IMR-90 (cell line): ENCODE measurements around the gene CYB5RL. TPM values are rescaled to one million over a fixed set of nuclear protein-coding genes. Genes with fewer than 3 reads are reported as not detected.

ENCODE experiments used
- ATAC-seq: fragments of 200-7000 bp; cut with Tn5 transposase; 2 replicates; pipeline ENCODE4 v1.9.1; 2020; ENCODE audit warnings: low read depth, mild to moderate bottlenecking, moderate library complexity
- BruUV-seq: library from RNA; stranded (reverse); fragments of 400-500 nt; replicated peaks from 2 replicates; lab custom pipeline; 2021; lab: Mats Ljungman, UMichigan
- CTCF ChIA-PET: fragments of 300-600 bp; formaldehyde crosslinking; extraction: SDS; loops from one replicate; lab custom pipeline; 2021; ENCODE audit warnings: antibody characterized with exemption; lab: Yijun Ruan, JAX
- POLR2A ChIA-PET: fragments of 300-600 bp; sonication (Branson Sonifier 250); formaldehyde crosslinking; loops from one replicate; lab custom pipeline; 2022; ENCODE audit warnings: antibody characterized with exemption; ENCODE audit not compliant: unreplicated experiment; lab: Charles Lee
- DNase-seq: peaks from one replicate; pipeline ENCODE4 v3.0.0; 2013
- H2AFZ ChIP-seq: replicated peaks from 2 replicates; pipeline ENCODE3; 2013; ENCODE audit warnings: low read length, mild to moderate bottlenecking; ENCODE audit not compliant: poor library complexity
- H2AK5ac ChIP-seq: 2 replicates; pipeline ENCODE4 v1.6.1; 2013; ENCODE audit warnings: low read depth, low read length, inconsistent platforms
- H2AK9ac ChIP-seq: replicated peaks from 2 replicates; pipeline ENCODE3; 2013; ENCODE audit warnings: mild to moderate bottlenecking, low read depth, low read length, moderate library complexity; ENCODE audit not compliant: poor library complexity
- H2BK120ac ChIP-seq: 2 replicates; pipeline ENCODE4 v1.6.1; 2013; ENCODE audit warnings: low read depth, low read length, inconsistent platforms
- H2BK15ac ChIP-seq: 3 replicates; pipeline ENCODE4 v1.6.1; 2013; ENCODE audit warnings: low read depth, low read length, inconsistent platforms
- H2BK20ac ChIP-seq: 2 replicates; pipeline ENCODE4 v1.6.1; 2013; ENCODE audit warnings: low read depth, mild to moderate bottlenecking, inconsistent platforms, low read length, moderate library complexity
- H2BK5ac ChIP-seq: 2 replicates; pipeline ENCODE4 v1.6.1; 2013; ENCODE audit warnings: mild to moderate bottlenecking, low read depth, low read length, inconsistent platforms; ENCODE audit not compliant: poor library complexity, severe bottlenecking
- H3K14ac ChIP-seq: replicated peaks from 2 replicates; pipeline ENCODE4 v1.6.1; 2013; ENCODE audit warnings: low read depth, low read length, inconsistent platforms
- H3K18ac ChIP-seq: 2 replicates; pipeline ENCODE4 v1.6.1; 2013; ENCODE audit warnings: low read depth, low read length, control low read depth
- H3K23ac ChIP-seq: 2 replicates; pipeline ENCODE4 v1.6.1; 2013; ENCODE audit warnings: low read depth, low read length, inconsistent platforms
- H3K27ac ChIP-seq: 2 replicates; pipeline ENCODE4 v1.5.1; 2013; ENCODE audit warnings: mild to moderate bottlenecking, control low read depth, low read length; ENCODE audit not compliant: insufficient read depth
- H3K27me3 ChIP-seq: 2 replicates; pipeline ENCODE4 v1.6.1; 2013; ENCODE audit warnings: low read length; ENCODE audit not compliant: control insufficient read depth, insufficient read depth
- H3K36me3 ChIP-seq: 2 replicates; pipeline ENCODE4 v1.6.1; 2013; ENCODE audit warnings: low read length, mixed read lengths; ENCODE audit not compliant: control insufficient read depth, insufficient read depth
- H3K4ac ChIP-seq: 2 replicates; pipeline ENCODE4 v1.6.1; 2013; ENCODE audit warnings: low read depth, low read length, inconsistent platforms
- H3K4me1 ChIP-seq: 2 replicates; pipeline ENCODE4 v1.6.1; 2013; ENCODE audit warnings: low read length, mixed read lengths; ENCODE audit not compliant: control insufficient read depth, insufficient read depth
- H3K4me2 ChIP-seq: 2 replicates; pipeline ENCODE4 v1.6.1; 2013; ENCODE audit warnings: low read depth, mild to moderate bottlenecking, control low read depth, low read length, moderate library complexity
- H3K4me3 ChIP-seq: 2 replicates; pipeline ENCODE4 v1.5.1; 2013; ENCODE audit warnings: low read depth, mild to moderate bottlenecking, control low read depth, low read length, moderate library complexity; ENCODE audit not compliant: insufficient read depth
- H3K56ac ChIP-seq: 2 replicates; pipeline ENCODE4 v1.6.1; 2013; ENCODE audit warnings: low read length, inconsistent platforms; ENCODE audit not compliant: insufficient read depth; ENCODE audit errors: extremely low read depth
- H3K79me1 ChIP-seq, 2 experiments: 2 replicates each; pipeline ENCODE4 v1.6.1; 2013; ENCODE audit warnings: low read length in 2 of 2, inconsistent platforms in 1 of 2, low read depth in 1 of 2
- H3K9ac ChIP-seq: 2 replicates; pipeline ENCODE4 v1.6.1; 2013; ENCODE audit warnings: low read depth, low read length, control low read depth
- H3K9me1 ChIP-seq: 2 replicates; pipeline ENCODE4 v1.6.1; 2013; ENCODE audit warnings: low read length, inconsistent platforms; ENCODE audit not compliant: insufficient read depth
- H3K9me3 ChIP-seq: 2 replicates; pipeline ENCODE4 v1.6.1; 2013; ENCODE audit warnings: low read length; ENCODE audit not compliant: control insufficient read depth, insufficient read depth
- H4K20me1 ChIP-seq: 2 replicates; pipeline ENCODE4 v1.6.1; 2013; ENCODE audit warnings: low read length, inconsistent platforms; ENCODE audit not compliant: insufficient read depth
- H4K5ac ChIP-seq: 2 replicates; pipeline ENCODE4 v1.6.1; 2013; ENCODE audit warnings: mild to moderate bottlenecking, low read depth, low read length, control low read depth
- H4K8ac ChIP-seq, 2 experiments: 2 replicates each; pipeline ENCODE4 v1.6.1; 2013; ENCODE audit warnings: low read depth in 2 of 2, low read length in 2 of 2, control low read depth in 1 of 2, inconsistent platforms in 1 of 2
- H4K91ac ChIP-seq: 2 replicates; pipeline ENCODE4 v1.6.1; 2013; ENCODE audit warnings: low read depth, low read length, inconsistent platforms; ENCODE audit not compliant: insufficient read depth
- CEBPB ChIP-seq: IDR thresholded peaks from 2 replicates; pipeline ENCODE4 v1.6.1; 2012; ENCODE audit warnings: low read depth, low read length, improper control_type of control experiment
- CTCF ChIP-seq: conservative IDR thresholded peaks from 2 replicates; pipeline ENCODE4 v1.5.1; 2012; ENCODE audit warnings: mild to moderate bottlenecking, low read depth, low read length, improper control_type of control experiment
- FOS ChIP-seq: fragments of 150-350 bp; IDR thresholded peaks from 2 replicates; pipeline ENCODE4 v1.6.1; 2016; ENCODE audit warnings: low read depth, low read length
- MAFK ChIP-seq: IDR thresholded peaks from 2 replicates; pipeline ENCODE4 v1.6.1; 2012; ENCODE audit warnings: low read depth, low read length, improper control_type of control experiment
- MAZ ChIP-seq: IDR thresholded peaks from 2 replicates; pipeline ENCODE4 v1.6.1; 2012; ENCODE audit warnings: low read depth, mild to moderate bottlenecking, low read length, improper control_type of control experiment, moderate library complexity, borderline replicate concordance
- MXI1 ChIP-seq: IDR thresholded peaks from 2 replicates; pipeline ENCODE4 v1.6.1; 2012; ENCODE audit warnings: low read depth, mild to moderate bottlenecking, low read length, moderate library complexity, borderline replicate concordance
- RAD21 ChIP-seq: IDR thresholded peaks from 2 replicates; pipeline ENCODE4 v1.6.1; 2012; ENCODE audit warnings: low read length, improper control_type of control experiment
- WGBS, 2 experiments: methylation state at CpG; one replicate each; pipeline versions ENCODE4 v1.1.5 to v1.1.7; 2013; ENCODE audit warnings: missing lambda C conversion rate in 2 of 2; ENCODE audit not compliant: insufficient read length in 1 of 2; ENCODE audit errors: extremely low coverage in 2 of 2; 5-methylcytosine and 5-hydroxymethylcytosine counted together
- dilution Hi-C: fragments of 300-500 bp; cut with HindIII; formaldehyde crosslinking; loops from one replicate; pipeline ENCODE4 v1.14.3; 2018; ENCODE audit warnings: low sequenced_read_pairs; ENCODE audit not compliant: unreplicated experiment
- in situ Hi-C: fragments of 300-500 bp; cut with MboI; formaldehyde crosslinking; loops from 3 replicates; pipeline ENCODE4 v1.14.3; 2019; ENCODE audit warnings: low sequenced_read_pairs, inconsistent platforms, mixed read lengths
- intact Hi-C: fragments of 100-400 bp; cut with micrococcal nuclease; formaldehyde crosslinking; loops from 2 replicates; pipeline ENCODE4 v1.10.0; 2022
- polyA plus RNA-seq, 3 experiments: library from polyadenylated mRNA; depleted of rRNA; stranded (reverse); fragments of >200 nt; gene quantifications; 2 replicates each; pipeline ENCODE4 v1.2.3, GENCODE V29; 2012; ENCODE audit warnings: low replicate concordance in 1 of 3
- total RNA-seq: library from RNA; depleted of rRNA; stranded (reverse); fragments of >200 nt; gene quantifications from 2 replicates; pipeline ENCODE4 v1.2.3, GENCODE V29; 2012

The CYB5RL gene
- total and polyA plus RNA-seq, 2 of the 4 experiments (the other 2 are of a cell fraction) = 3.8 to 4.3 TPM

- H3K36me3 ChIP-seq = peaks cover 17% of the 10 kb centered on the region
- no peak for TF ChIP-seq RAD21
- no peak for TF ChIP-seq CTCF
- no peak for TF ChIP-seq MAZ
- no peak for TF ChIP-seq FOS
- no peak for TF ChIP-seq MXI1
- TF ChIP-seq MAFK = no peak
- TF ChIP-seq CEBPB = no peak
- no peak for ATAC-seq
- no peak overlapping the region for H2AK5ac ChIP-seq
- no peak overlapping the region for H2AFZ ChIP-seq
- no peak overlapping the region for H3K18ac ChIP-seq
- no peaks in the 10 kb centered on the region for H3K27me3 ChIP-seq
- BruUV-seq = no TSS peak
- no peak overlapping the region for H4K91ac ChIP-seq
- no peak overlapping the region for H2BK120ac ChIP-seq
- ChIA-PET CTCF (interaction anchor here (0.8 kb wide), 1 partner anchor 157 kb away, joined by 3 read pairs; no protein-coding TSS in a partner anchor), POLR2A (no interaction called here)
- H3K9me3 ChIP-seq = no peaks in the 10 kb centered on the region
- no peak overlapping the region for H2BK20ac ChIP-seq
- in situ Hi-C loops = no loop called here
- H3K4me1 ChIP-seq = peaks cover 22% of the 10 kb centered on the region
- no peak overlapping the region for H2BK5ac ChIP-seq
- H3K79me1 ChIP-seq = no peaks in the 10 kb centered on the region; a peak in 1 of 4 replicates
- intact Hi-C loops = loop anchor here (10.0 kb wide), 1 partner anchor 177 kb away; the partner anchor contains the start of gene SSBP3
- H3K14ac ChIP-seq = no peak overlapping the region
- H3K4ac ChIP-seq = no peak overlapping the region
- H3K23ac ChIP-seq = no peak overlapping the region
- H3K9me1 ChIP-seq = peaks cover 11% of the 10 kb centered on the region; the same call in 1 of the 2 replicates
- no peak for DNase-seq
- H4K8ac ChIP-seq = no peak overlapping the region
- no peak overlapping the region for H3K56ac ChIP-seq
- H3K27ac ChIP-seq = no peak overlapping the region
- H2AK9ac ChIP-seq = no peak overlapping the region
- no peak overlapping the region for H3K9ac ChIP-seq
- dilution Hi-C loops = no loop called here
- no peak overlapping the region; the same call in 2 of the 3 replicates for H2BK15ac ChIP-seq
- no peaks in the 10 kb centered on the region for H4K20me1 ChIP-seq
- WGBS, 2 experiments = 86% methylated on average over 9 of the region's 17 CpGs; no CpG with 5 or more reads in 1 of the 2 experiments
- H4K5ac ChIP-seq = no peak overlapping the region
- no peak overlapping the region for H3K4me3 ChIP-seq
- H3K4me2 ChIP-seq = no peak overlapping the region
Observed at GRCh38 chr1:54227891-54228310, 28.1 kb upstream of the CYB5RL start.
